ENCODE results near the gene TMEM176B. TPM values are rescaled to one million over a fixed set of nuclear protein-coding genes. Genes with fewer than 3 reads are reported as not detected.
"Not testable (repeated sequence)": the region's sequence is repeated elsewhere in the genome, so short reads cannot be mapped to it uniquely, and the experiment has no call there.

The TMEM176B gene
- total RNA-seq, 6 experiments from 2014 or later = 711 to 1,315 (median 795) TPM

GRCh38 chr7:150781103-150781502, 19.1 kb downstream of the TMEM176B start:
- Histone ChIP-seq H3K27me3 (no peaks in the 10 kb centered on the region), H3K4me3 (no peak overlapping the region), H3K27ac (peak overlapping the region; percentile 41 to 84 (median 74)), H3K4me1 (peaks cover 0 to 88% (median 28%) of the 10 kb centered on the region in 4 donors), H3K9me3 (no peaks in the 10 kb centered on the region), H3K36me3 (no peaks in the 10 kb centered on the region)
- TF ChIP-seq CTCF (IDR thresholded peaks at IDR 0.05) (no peak), POLR2A (IDR thresholded peaks at IDR 0.05) (no peak)
- DNase-seq (no peak), ATAC-seq (peak in 2 of 4 donors; percentile 2)
- 3% methylated on average over 3 of the region's 3 CpGs for WGBS (ENCODE audit: insufficient coverage, low coverage, low lambda C conversion rate, missing lambda C conversion rate)
- intact Hi-C loops (cut with DNase I) = no loop called here

- H3K27ac ChIP-seq = peak overlapping the region; percentile 41 to 84 (median 74)
- 22% methylated on average over 3 of the region's 3 CpGs for WGBS (ENCODE audit: insufficient coverage, low coverage, low lambda C conversion rate, missing lambda C conversion rate)
- intact Hi-C loops (cut with DNase I) = no loop called here
- H3K27me3 ChIP-seq = no peaks in the 10 kb centered on the region
- DNase-seq (no peak), ATAC-seq (peak in 2 of 4 donors; percentile 5 to 7)
- TF ChIP-seq POLR2A (IDR thresholded peaks at IDR 0.05) (no peak), CTCF (IDR thresholded peaks at IDR 0.05) (no peak)
- H3K9me3 ChIP-seq = no peaks in the 10 kb centered on the region
- no peaks in the 10 kb centered on the region for H3K36me3 ChIP-seq
- peak overlapping the region in 1 of 3 donors; percentile 9 for H3K4me3 ChIP-seq
- H3K4me1 ChIP-seq = peaks cover 0 to 85% (median 28%) of the 10 kb centered on the region in 4 donors
Observed at GRCh38 chr7:150780292-150780691, 19.9 kb downstream of the TMEM176B start.

- H3K9me3 ChIP-seq = no peaks in the 10 kb centered on the region
- TF ChIP-seq CTCF (IDR thresholded peaks at IDR 0.05) (peak; percentile 89 to 93 (median 90)), POLR2A (IDR thresholded peaks at IDR 0.05) (no peak)
- 2% methylated on average over 12 of the region's 12 CpGs for WGBS (ENCODE audit: insufficient coverage, low coverage, low lambda C conversion rate, missing lambda C conversion rate)
- intact Hi-C loops (cut with DNase I) = no loop called here
- H3K4me1 ChIP-seq = peaks cover 0 to 72% (median 23%) of the 10 kb centered on the region in 4 donors
- H3K36me3 ChIP-seq = no peaks in the 10 kb centered on the region
- peak overlapping the region; percentile 12 to 24 (median 14) for H3K4me3 ChIP-seq
- peak overlapping the region; percentile 66 to 86 (median 66) for H3K27ac ChIP-seq
- H3K27me3 ChIP-seq = no peaks in the 10 kb centered on the region
- ATAC-seq (peak; percentile 79 to 91 (median 81)), DNase-seq (peak; percentile 88 to 91 (median 89))
Observed at GRCh38 chr7:150778738-150779301, 21.3 kb downstream of the TMEM176B start.

GRCh38 chr7:150778014-150778737, 22.0 kb downstream of the TMEM176B start:
- intact Hi-C loops (cut with DNase I) = no loop called here
- peak overlapping the region; percentile 66 to 86 (median 66) for H3K27ac ChIP-seq

GRCh38 chr7:150774131-150774530, 26.0 kb downstream of the TMEM176B start:
- intact Hi-C loops (cut with DNase I); H3K4me3 ChIP-seq; DNase-seq; ATAC-seq; H3K27me3 ChIP-seq; H3K9me3 ChIP-seq; H3K36me3 ChIP-seq; H3K27ac ChIP-seq: not testable (repeated sequence)
- peaks cover 0 to 42% (median 18%) of the 10 kb centered on the region in 4 donors for H3K4me1 ChIP-seq
- WGBS (ENCODE audit: insufficient coverage, low coverage, low lambda C conversion rate, missing lambda C conversion rate) = 100% methylated on average over 1 of the region's 1 CpG

More at GRCh38 chr7:150778014-150778737, 22.0 kb downstream of the TMEM176B start:
- DNase-seq (peak in 2 of 3 donors; percentile 71 to 78), ATAC-seq (peak; percentile 69 to 85 (median 79))
- WGBS (ENCODE audit: insufficient coverage, low coverage, low lambda C conversion rate, missing lambda C conversion rate) = 20% methylated on average over 8 of the region's 8 CpGs
- peaks cover 0 to 65% (median 20%) of the 10 kb centered on the region in 4 donors for H3K4me1 ChIP-seq
- peak overlapping the region; percentile 12 to 24 (median 14) for H3K4me3 ChIP-seq
- H3K27me3 ChIP-seq = no peaks in the 10 kb centered on the region
- H3K9me3 ChIP-seq = no peaks in the 10 kb centered on the region
- H3K36me3 ChIP-seq = no peaks in the 10 kb centered on the region
- TF ChIP-seq CTCF (IDR thresholded peaks at IDR 0.05) (no peak), POLR2A (IDR thresholded peaks at IDR 0.05) (peak; percentile 36)
